IPS DF 4.7 (cell line): Measurements from ENCODE around the gene MYF5.
"Not testable (repeated sequence)": the region's sequence is repeated elsewhere in the genome, so short reads cannot be mapped to it uniquely, and the experiment has no call there.

Experiments
- DNase-seq: peaks from one replicate; pipeline ENCODE4 v3.0.0-alpha.2; 2013; ENCODE audit warnings: low spot score; ENCODE audit errors: extremely low read depth

Gene MYF5

DNA sequence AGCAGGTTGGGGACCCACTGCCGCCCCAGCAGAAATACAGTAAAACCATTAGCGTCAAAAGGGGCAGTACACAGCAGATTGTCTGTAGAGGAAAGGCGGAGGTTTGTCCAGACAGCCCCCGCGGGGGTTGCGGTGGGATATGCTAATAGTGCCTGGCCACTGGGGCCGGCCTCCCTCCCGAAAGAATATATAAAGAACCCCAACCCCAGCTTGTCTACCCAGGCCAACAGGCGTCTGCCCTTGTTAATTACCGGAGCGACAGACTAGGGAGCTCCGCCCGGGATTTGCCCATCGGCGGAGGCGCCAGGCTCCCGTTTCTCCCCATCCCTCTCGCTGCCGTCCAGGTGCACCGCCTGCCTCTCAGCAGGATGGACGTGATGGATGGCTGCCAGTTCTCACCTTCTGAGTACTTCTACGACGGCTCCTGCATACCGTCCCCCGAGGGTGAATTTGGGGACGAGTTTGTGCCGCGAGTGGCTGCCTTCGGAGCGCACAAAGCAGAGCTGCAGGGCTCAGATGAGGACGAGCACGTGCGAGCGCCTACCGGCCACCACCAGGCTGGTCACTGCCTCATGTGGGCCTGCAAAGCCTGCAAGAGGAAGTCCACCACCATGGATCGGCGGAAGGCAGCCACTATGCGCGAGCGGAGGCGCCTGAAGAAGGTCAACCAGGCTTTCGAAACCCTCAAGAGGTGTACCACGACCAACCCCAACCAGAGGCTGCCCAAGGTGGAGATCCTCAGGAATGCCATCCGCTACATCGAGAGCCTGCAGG is at the start of gene MYF5:
MYF5 (plus strand) TSS at position 217 of the 774 bp plus-strand sequence; CDS start at position 369, 152 bp downstream.
- DNase-seq: no peak

GRCh38 chr12:80670214-80670613 is 46.5 kb upstream of the MYF5 start:
- no peak for DNase-seq

- not testable (repeated sequence) for DNase-seq
Measured at GRCh38 chr12:80676042-80676636, 40.6 kb upstream of the MYF5 start.

- no peak for DNase-seq
Measured at GRCh38 chr12:80676856-80677255, 39.9 kb upstream of the MYF5 start.

GRCh38 chr12:80677994-80678393 is 38.7 kb upstream of the MYF5 start:
- DNase-seq: no peak

GRCh38 chr12:80679346-80680131 is 37.2 kb upstream of the MYF5 start:
- DNase-seq: no peak

DNA sequence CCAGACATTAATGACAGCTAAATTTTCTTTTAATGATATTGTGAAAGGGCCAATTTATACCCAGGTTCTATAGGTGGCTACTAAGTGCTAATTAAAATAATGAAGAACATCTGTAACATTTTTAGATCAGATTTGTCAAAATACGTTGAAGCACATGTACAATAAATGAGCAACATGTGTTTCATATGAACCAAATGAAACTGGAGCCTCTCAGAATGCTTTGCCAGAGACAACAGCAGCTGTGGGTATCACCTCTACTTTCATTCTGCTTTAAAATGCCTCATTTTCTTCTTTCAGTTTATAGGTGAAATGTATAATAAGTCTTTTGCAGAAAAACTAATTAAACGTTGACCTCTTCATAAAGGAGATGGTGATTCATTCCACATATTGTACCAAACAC is 35.4 kb upstream of the MYF5 start:
- DNase-seq: no peak

DNA sequence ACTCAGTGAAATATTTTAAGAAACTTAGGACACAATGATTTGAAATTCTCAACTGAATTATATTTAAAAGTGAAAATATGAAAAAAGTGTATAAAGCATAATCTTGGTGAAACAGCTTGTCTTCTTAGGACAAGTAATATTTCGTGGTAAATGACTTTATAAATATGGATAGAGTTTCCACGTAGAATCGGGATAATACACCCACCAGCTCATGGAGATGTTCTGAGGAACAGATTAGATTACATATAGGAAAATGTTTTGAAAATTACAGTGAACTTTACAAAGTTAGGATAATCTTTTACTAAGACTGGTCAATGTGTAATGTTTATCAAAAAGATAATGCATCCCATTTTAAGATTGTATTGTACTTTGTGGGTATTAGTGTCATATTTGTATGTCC is 34.9 kb upstream of the MYF5 start:
- no peak for DNase-seq

DNA sequence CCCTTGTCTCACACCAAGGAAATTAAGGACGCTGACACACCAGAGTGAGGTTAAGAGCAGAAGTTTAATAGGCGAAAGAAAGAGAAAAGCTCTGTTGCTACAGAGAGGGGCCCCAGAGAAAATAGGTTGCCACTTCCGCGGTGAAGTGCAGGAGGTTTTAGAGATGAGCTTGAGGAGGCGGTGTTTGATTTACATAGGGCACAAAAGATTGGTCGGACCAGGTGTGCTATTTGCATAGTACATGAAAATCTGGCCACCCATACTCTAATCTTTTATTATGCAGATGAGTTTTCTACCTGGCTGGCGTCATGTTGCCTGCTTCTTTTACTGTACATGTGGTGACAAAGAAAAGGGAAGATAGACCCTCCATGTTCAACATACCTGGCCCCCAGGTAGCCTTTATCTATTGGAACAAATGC is 32.6 kb upstream of the MYF5 start:
- DNase-seq: peak; percentile 89

DNA sequence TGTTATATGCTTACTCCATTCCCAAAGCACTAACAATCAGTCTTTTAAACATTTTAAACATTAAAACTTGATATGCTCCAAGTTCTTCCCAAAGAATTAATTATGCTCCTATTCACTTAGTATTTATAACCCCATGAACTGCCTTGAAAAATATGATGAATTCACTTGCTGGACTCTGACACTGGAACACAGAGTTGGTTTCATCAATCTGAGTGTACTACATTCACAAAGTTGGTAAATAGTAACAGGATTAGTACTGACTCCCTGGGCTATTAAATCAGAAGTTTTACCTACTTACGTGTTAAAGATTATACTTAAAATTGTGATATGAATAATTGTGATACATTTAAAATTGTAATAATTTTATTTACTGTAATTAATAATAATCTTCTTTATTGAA is 26.6 kb upstream of the MYF5 start:
- no peak for DNase-seq

DNA sequence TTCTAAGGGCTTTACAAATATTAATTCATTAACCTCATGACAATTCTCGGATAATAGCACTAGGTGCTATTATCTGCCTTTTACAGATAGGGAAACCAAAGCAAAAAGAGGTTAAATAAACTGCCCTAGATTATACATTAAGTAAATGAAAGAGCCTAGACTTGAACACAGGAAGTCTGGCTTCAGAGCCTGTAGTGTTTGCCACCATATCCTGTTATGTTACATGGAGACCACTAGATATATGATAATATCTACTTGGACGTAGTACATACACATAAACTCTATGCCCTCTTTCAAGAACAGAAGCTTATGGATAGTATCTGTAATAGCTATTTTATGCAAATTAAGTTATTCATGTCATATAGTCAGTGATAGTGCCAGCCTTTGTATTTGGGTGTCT is 26.2 kb upstream of the MYF5 start:
- no peak for DNase-seq

- DNase-seq: no peak
Measured at GRCh38 chr12:80692114-80692513, 24.6 kb upstream of the MYF5 start.

DNA sequence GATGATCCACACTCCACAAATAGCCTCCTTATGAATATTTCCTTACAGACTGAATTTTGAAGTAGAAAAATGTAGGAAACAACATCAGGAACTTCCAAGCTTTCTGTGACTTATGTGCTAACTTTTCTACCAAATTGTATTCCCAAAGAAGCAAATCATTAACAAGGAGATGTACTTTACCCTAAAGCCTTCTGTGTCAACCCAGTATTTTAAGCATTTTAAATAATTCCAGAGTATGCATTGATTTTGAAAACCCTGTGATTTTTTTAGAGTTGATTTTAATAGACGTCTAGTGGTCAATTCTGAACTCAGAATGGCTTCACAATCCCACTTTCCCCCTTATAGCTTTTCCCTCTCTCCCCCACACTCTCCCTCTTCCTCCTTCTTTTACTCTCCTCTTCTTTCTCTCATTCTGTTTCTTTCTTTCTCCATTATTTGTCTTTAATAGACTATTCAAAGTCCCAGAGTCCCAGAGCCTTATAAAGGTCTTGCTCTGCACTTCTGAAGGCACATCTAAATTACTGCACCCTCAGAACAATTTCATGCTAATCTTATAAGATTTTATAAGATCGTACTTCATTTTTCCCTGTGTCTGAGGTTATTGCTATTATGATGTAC is 19.3 kb upstream of the MYF5 start:
- DNase-seq: no peak

- DNase-seq: no peak
Measured at GRCh38 chr12:80698256-80698655, 18.5 kb upstream of the MYF5 start.

DNA sequence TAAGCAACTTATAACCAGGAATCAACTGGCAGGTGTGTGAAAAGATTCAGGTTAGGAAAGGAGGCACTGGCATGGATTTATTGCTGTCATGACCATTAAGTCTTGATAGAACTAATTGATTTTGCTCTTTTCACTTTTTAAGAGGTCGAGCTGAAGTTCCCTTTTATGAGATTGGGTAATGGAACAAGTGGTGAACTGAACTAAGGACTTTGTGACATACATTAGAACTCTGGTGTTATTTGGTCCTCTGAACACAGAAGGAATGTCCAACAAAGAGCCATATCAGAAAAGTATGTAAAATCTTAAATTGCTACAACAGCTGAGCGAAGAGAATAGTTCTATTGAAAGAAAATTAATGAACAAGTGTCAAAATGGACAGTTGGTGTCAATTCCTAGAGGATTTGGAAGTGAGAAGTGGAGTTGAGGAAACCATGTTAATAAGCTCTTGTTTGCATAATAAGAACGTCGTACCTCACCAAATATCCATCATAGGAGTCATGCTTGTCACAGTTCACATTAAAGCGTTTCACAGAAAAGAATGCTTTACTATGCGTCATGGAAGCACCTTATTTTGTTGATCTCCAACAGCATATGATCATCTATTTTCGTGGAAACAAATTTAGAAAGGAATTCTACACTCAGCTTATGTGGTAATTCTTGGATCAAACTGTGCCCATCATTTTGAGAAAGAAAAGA is 17.7 kb upstream of the MYF5 start:
- no peak for DNase-seq

GRCh38 chr12:80700327-80700726 is 16.4 kb upstream of the MYF5 start:
- no peak for DNase-seq

GRCh38 chr12:80701388-80701787 is 15.3 kb upstream of the MYF5 start:
- DNase-seq: no peak

DNA sequence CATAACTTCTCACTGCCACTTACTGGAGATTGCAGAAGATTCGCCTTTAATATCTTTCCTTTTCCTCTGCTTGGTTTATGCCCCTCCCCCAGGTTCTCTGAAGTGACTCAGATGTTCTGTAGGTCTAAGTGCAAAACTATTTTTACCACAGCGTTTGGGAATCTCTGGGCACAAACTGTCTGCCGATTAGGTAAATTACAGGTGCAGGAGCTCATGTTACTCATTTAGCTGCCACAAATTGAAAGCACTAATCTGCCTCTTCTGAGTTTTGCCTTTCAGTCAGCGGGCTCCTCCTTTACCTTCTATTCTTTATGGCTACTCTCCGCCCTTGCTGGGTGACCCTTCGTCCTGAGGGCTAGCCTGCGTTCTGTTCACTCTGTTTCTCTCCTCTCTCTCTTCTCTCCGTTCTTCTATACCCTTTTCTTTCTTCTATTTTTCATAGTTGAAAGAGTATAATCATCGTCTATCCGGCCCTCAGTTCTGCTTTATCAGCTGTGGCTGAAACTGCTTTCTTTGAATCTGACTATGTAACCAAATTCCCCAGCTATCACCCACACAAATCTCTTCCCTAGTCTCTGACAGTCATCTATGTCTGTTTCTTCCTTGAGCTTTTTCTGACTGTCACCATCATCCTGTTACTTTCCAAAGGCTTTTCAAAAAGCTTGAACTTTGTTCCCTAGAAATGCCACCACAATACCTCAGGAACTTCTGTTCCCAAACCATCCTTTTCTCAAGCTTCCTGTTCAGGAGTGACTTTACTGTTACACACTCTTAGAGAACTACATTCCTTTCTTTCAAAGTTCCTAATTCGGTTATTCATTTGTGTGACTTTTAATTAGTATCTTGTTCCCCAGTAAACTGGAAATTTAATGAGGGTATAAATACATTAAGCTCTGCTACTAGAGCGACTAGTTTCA is 13.6 kb upstream of the MYF5 start:
- no peak for DNase-seq

- no peak for DNase-seq
Measured at GRCh38 chr12:80704420-80704819, 12.3 kb upstream of the MYF5 start.

DNA sequence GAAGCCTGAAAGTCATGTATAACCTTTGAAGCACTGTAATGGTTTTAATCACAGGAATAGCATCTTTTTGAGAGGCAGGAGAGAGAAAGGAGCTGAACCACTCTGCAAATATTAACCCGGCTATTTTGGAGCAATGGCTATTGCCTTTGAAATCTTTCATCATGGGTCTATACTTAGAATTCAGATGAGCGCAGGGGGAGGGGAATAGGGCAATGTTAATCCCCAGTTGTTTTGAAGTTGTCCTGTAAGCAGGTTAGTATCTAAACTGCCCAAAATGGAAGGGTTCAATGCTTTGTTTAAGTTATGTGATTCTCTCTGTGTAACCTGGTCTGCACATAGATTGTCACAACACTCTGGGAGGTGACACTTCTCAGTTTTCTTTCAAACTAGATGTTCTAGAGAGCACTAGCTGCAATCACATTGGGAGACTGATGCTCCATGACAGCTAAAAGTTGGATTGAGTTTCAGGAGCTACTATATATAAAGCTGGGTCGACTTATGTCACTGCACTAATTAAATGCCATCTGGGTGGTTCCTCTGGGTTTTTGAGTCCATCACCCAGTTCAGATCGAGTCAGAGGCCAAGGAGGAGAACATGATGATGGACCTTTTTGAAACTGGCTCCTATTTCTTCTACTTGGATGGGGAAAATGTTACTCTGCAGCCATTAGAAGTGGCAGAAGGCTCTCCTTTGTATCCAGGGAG is 9.4 kb upstream of the MYF5 start, which contains the start of gene MYF6:
MYF6 (plus strand) TSS at position 509 of the 704 bp plus-strand sequence; CDS start at position 595, 86 bp downstream.
- DNase-seq: no peak
